GM12878 (cell line): Measurements from ENCODE around the gene SLC39A8.

ENCODE experiments used
- JUNB ChIP-seq: IDR thresholded peaks from 2 replicates; pipeline ENCODE4 v1.6.1; 2016; ENCODE audit warnings: antibody characterized with exemption, mild to moderate bottlenecking
- SIN3A ChIP-seq: IDR thresholded peaks from 2 replicates; pipeline ENCODE4 v1.6.1; 2012; ENCODE audit warnings: low read depth, low read length, improper control_type of control experiment
- YY1 ChIP-seq: IDR thresholded peaks from 2 replicates; pipeline ENCODE4 v1.6.1; 2011; ENCODE audit warnings: low read depth, mild to moderate bottlenecking, low read length
- TF ChIP-seq, protein P1 (sequence below), 3 experiments: IDR thresholded peaks in 2 of 3; conservative IDR thresholded peaks in 1 of 3; 2 replicates each; pipeline ENCODE4 v1.5.1; 2011; ENCODE audit warnings: low read depth in 3 of 3, low read length in 3 of 3, mild to moderate bottlenecking in 3 of 3, control low read depth in 2 of 3, moderate library complexity in 2 of 3, inconsistent platforms in 1 of 3, mixed read lengths in 1 of 3; ENCODE audit not compliant: control insufficient read depth in 2 of 3, insufficient read depth in 1 of 3; ENCODE audit errors: extremely low read depth in 1 of 3

DNA sequence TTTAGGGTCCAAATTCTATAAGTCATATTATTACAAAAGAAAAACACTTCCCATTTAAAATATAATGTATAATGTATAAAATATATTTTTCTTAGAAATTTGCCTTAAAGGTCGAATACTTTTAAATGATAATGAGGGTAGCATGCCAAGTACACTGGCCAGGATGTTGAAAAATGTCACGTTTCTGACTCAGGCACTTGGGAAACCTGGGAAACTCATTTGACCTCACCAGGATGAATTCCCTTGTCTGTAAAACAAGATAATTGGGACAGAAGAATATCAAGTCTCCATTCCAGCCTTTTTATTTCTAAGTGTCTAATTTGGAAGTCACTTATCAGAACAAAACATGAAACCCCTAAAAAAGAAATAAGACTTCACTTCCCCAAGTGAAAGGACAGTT lies 3.4 kb upstream of the SLC39A8 start:
- TF ChIP-seq SIN3A (no peak), YY1 (no peak), JUNB (no peak)
- TF ChIP-seq, protein P1, sequence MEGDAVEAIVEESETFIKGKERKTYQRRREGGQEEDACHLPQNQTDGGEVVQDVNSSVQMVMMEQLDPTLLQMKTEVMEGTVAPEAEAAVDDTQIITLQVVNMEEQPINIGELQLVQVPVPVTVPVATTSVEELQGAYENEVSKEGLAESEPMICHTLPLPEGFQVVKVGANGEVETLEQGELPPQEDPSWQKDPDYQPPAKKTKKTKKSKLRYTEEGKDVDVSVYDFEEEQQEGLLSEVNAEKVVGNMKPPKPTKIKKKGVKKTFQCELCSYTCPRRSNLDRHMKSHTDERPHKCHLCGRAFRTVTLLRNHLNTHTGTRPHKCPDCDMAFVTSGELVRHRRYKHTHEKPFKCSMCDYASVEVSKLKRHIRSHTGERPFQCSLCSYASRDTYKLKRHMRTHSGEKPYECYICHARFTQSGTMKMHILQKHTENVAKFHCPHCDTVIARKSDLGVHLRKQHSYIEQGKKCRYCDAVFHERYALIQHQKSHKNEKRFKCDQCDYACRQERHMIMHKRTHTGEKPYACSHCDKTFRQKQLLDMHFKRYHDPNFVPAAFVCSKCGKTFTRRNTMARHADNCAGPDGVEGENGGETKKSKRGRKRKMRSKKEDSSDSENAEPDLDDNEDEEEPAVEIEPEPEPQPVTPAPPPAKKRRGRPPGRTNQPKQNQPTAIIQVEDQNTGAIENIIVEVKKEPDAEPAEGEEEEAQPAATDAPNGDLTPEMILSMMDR (IDR thresholded peaks at IDR 0.05 in 2 of 3, conservative IDR thresholded peaks at IDR 0.05 in 1 of 3; ENCODE audit: control insufficient read depth in 2 of 3, extremely low read depth in 1 of 3, insufficient read depth in 1 of 3, low read depth in 3 of 3, low read length in 3 of 3) = no peak
